ENCODE measurements around the gene ACTA2.

The ACTA2 gene

DNA sequence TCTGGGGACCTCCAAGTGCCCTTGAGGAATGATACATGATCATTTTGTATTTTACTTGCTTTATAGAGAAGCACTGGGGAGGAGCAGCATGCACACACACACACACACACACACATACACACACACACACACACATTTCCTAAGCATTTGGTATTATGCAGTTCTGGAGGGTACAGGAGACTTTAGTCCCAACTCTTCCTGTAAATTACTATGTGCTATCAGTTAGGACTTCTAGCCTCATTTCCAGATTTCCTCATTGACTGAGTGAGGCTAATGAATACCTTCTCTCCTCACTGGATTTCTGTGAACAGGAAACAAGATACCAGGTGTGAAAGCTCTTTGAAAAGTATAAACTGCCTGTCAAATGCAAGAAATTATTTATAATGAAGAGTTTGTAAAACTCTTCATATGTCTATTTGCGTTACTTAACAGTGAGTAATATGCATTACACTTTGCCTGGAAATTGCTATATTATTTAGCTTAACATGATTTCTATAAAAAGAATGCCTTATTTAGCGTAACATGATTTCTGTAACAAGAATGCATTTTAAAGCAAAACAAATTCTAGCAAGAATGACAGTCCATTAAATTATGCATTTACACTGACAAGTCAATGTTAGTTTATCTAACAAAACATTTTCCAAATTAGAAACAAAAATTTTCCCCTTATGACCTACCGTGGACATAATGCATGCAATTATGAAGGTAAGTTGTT, 34.2 kb downstream of the ACTA2 start:
- no peak for DNase-seq

DNA sequence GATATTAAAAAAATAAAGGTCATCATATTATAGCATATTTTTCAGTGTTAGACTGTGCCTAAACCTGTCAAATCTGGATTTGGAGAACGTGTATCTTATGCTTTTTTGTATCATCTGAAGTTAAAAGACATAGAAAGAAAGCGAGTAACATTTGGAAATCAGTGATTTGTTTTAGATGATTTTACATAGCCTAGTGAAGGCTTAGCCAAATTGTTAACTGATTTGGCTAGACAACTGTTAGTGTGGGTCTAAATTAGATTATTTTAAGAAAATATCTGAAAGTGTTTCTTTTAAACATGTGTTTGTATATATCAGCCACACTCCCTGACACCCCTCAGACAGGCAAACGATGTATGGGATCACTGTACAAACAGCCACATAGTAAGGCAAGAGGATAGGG, 35.6 kb downstream of the ACTA2 start:
- DNase-seq, result no peak

DNA sequence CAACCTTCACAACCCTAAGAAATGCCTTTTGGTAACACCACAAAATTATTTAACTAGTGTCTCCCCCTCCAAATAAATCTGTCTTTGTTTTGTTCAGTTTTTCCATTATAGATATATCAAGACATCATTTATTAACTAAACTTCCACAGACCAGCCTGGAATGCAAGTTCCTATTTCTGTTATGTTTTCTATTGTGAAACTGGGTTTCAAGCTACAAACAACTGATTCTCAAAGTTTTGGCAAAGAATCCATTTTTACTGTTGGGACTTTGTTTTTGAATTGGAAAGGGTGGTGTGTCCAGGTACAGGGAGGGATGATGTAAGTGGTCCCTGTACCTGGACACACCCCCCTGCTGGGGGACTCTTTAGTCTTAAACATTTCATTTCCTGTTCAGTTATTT, 36.3 kb downstream of the ACTA2 start:
- DNase-seq, result no peak

GRCh38 chr10:88915781-88916180, 36.8 kb downstream of the ACTA2 start:
- DNase-seq, result no peak

GRCh38 chr10:88913788-88914187, 38.8 kb downstream of the ACTA2 start:
- DNase-seq, result no peak

DNA sequence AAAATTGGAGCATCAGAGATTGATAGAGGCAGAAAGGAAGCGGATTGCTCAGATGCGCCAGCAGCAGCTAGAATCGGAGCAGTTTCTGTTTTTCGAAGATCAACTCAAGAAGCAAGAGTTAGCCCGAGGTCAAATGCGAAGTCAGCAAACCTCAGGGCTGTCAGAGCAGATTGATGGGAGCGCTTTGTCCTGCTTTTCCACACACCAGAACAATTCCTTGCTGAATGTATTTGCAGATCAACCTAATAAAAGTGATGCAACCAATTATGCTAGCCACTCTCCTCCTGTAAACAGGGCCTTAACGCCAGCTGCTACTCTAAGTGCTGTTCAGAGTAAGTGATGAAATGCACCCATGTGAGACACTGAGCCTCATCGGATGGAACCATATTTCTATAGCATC, 39.4 kb downstream of the ACTA2 start:
- no peak for DNase-seq

GRCh38 chr10:88911851-88912250, 40.7 kb downstream of the ACTA2 start:
- DNase-seq, result no peak

DNA sequence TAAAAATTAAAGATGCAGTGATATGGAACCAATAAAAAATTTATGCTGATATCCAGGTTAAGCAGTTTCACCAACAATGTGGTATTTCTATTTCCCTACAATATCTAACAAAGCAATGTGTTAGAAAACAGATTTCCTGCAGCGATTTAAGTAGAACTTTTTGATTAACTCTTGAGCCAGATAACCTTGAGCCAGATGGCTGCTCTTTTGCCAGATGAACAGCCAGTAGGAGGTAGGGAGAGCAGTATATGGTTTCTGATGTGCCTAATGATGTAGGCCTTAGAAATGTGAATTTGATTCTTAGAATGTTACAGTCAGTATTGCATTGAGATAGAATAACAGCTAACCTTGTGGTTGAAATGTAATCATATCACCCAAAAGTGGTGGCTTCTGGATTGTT, 41.5 kb downstream of the ACTA2 start:
- no peak for DNase-seq

DNA sequence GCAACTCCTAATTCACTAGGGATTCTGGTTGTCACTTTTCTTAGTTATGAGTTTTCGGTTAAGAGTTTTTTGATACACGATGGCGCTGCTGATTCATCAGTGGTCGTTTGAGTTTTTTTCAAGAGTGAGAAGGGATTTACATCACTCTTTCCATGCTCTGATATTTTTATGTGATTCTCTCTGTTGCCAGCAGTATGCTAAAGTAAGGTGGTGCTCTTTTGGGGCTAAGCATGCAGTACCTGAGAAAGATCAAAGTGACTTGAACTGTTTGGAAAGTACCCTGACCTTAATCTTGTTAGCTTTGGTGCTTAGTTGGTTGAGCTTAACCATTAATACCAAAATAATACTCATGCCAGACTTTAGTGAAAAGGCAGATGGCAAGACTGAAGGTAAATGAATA, 44.4 kb downstream of the ACTA2 start:
- DNase-seq, result no peak

DNA sequence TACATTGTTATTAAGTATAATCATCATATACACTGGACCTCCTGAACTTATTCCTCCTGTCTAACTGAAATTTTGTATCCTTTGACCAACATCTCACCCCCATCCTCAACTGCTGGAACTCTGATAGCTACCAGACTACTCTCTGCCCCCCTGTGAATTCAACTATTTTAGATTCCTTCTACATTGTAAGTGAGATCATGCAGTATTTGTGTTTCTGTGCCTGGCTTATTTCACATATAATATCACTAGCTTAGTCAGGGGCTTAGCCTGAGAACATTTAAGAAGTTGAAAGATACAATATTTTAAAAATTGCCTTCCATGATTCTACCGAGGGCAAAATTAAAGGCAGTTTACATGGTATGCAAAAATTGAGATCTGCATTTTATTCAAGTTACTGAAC, 45.7 kb downstream of the ACTA2 start:
- no peak for DNase-seq

GRCh38 chr10:88903715-88904114, 48.9 kb downstream of the ACTA2 start:
- no peak for DNase-seq

DNA sequence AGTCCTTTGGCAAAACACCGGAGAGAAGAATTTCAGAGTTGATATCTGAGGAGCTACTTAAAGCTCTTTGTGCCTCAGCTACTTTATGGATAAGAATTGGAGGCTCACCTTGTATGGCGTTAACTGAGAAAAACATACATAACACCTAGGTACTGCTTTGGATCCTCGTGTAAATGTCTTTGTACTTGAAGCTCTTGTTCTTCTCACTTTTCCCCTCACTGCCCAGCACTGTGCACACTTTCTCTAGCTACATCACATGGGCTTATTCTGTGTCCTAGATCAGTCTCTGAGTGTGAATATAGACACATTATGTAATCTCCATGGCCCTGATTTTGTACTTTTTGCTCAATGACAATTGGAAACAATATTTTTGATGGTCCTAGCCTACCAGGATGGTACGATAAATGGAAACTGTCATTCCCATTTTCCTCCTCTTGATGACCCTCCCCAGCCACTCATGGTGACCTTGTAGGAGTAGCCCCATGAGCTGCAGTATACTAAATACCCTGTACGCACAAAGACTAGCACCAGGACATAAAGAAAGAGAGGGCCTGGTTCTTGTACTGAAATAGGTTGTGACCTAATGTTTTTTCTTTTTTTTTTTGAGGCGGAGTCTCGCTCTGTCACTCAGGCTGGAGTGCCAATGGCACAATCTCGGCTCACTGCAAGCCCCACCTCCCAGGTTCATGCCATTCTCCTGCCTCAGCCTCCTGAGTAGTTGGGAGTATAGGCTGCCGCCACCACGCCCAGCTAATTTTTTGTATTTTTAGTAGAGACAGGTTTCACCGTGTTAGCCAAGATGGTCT, 50.4 kb downstream of the ACTA2 start:
- no peak for DNase-seq

DNA sequence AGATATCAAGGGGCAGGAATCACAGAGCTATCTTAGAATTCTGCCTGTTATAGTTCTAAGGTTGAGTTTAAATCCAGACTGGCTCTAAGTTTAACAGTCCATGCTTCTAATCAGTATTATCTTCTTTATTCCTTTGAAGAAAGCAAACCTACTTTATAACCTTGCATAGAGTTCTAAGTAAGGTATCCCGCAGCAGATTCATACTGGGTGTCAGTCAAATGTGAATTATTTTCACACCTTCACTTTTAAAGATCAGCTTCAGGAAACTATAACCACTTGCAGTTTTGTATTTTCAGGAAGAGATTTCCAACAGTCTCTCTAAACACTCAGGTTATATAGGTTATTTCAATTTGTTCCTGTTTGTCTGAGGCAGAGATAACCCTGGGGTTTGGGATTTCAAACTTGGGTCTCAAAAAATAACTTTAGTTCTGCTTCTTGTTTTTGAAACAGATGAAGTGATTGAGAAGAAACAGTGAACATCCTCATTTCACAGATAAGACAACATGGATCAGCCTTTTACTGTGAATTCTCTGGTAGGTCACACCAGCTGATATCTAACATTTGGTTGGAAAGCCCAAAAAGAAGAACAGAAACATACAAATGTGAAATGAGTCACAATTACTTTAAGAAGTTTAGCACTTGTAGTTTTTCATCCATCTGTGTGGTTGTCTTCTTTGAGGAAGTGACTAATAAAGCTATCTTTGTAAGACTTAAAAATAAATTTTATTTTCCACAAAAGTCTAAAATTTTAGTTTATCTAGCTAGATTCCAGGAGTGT, 51.2 kb downstream of the ACTA2 start:
- no peak for DNase-seq

DNA sequence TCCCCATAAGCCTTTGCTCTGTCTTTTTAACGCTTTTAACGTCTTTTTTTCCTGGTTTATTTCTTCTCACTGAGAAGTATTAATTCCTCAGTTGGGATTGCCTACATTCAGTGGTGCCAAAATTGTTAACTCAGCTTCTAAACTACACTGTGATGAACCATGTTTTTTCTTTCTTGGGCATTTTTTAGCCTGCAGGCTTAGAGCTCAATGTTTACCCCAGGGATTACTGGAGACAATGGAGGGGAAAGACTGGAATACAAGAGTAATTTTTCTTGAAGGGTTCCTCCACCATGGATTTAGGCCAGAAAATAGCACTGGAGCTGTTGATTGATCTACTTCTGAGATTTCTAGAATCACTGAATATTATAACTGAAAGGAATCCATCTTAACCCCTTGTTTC, 52.7 kb downstream of the ACTA2 start:
- DNase-seq, result no peak

GRCh38 chr10:88898727-88899126, 53.8 kb downstream of the ACTA2 start:
- no peak for DNase-seq

DNA sequence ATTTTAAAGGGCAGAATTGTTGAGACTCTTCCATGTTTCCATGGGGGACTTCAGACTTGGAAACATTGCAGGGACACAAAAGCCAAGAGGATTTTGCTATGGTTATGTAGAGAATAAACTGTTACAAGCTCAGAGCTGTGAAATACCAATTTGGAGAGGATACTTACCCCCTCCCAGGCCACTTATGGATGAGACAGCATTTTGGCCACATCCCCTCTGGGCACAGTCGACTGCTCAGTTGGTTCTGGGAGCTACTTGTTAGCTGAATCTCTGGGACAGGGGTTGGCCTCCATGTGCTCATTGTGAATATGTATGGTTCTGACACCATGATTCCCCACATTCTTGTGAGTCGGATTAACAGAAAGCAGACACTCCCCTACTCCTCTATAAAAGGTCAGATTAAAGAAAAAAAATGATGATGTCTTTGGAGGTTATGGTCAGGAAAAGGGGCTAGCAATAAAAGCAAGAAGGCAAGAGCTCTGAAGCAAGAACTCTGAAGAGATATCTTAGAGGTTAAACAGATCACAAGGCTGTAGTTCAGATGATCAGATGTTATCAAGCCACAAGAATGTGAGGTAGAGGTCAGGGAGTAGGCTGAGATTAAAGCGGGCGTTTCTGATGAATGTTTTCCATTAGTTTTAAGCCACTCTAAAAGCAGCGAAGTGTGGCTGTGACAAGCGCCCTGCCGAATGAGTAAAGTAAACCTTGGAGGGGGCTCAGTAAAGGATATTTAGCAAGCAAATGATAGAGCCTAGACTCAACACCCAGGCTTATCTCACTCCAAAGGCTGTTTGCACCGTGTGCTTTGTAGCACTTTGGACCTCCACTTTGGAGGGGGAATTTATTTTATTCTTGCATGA, 55.3 kb downstream of the ACTA2 start:
- DNase-seq, result no peak

DNA sequence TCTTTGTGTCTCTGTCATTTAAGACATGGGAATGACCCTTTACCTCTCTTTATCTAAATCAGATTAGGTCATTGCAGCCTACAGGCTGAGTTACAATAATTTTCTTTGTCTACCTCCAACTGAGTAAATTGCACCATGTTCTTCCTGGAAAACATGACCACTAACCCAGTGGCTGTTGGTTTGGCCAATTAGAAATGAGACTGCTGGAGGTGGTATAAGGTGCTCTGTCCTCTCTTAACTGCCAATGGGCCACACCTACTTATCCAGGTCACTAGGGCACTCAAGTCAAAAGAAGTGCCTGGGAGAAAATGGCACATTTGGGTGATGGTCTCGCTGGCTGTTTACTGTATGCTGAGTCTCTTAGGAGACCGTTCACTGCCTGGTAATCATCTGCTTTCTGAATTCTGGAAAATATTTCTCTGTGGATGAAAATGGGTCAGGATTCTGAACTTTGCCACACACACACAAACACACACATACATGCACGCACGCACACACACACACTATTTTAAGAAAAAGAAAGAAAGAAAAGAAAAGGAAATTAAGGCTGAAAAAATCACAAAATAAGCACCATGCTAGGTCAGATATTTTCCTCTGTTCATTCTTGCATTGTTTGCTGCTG, 56.1 kb downstream of the ACTA2 start:
- no peak for DNase-seq

GRCh38 chr10:88895250-88895649, 57.3 kb downstream of the ACTA2 start:
- DNase-seq, result no peak

GRCh38 chr10:88893611-88894010, 59.0 kb downstream of the ACTA2 start:
- DNase-seq, result no peak

- no peak for DNase-seq
These were observed 60.2 kb downstream of the ACTA2 start for GRCh38 chr10:88892222-88892967.

DNA sequence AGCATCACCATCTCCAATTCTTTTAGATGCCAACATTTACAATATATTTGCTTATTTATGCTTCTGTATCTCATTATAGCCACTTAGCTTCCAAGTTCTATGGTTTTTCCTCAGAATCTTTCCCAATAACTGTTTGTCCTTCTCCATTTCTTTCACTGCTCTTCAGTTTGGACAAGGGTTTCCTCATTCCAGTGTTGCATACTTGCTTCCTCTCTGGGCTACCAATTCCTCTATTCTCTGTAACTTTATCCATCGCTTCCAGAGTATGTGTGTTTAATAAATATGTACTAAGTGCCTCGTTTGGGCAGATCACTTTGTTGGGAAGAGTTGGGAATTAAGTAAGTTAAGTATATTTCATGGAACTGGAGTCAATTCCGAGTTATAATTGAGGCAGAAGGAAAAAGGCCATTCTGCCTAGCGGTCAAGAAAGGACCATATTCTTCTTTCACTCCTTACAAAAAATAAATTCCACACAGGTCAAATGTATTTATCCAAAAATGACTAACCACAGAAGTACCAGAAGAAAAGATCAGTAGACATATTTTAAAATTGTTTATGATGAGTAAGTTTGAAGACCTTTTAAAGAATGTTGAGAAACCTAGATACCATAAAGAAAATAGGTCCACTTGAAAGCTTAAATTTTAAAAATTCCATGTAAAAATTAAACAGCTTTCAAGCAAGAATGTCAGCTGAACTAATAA, 61.7 kb downstream of the ACTA2 start:
- no peak for DNase-seq

Data from T-helper 9 cell (primary cell).